BE2C (cell line): ENCODE results near the gene EIF4G3.

Source experiments
- DNase-seq: peaks from one replicate; pipeline ENCODE4 v3.0.0-alpha.2; 2020
- H3K27me3 ChIP-seq: fragments of 250-450 bp; sonication (Bioruptor Pico); 2 replicates; pipeline ENCODE4 v1.5.1; 2020; ENCODE audit warnings: mild to moderate bottlenecking
- H3K36me3 ChIP-seq: fragments of 250-450 bp; sonication (Bioruptor Pico); 2 replicates; pipeline ENCODE4 v1.5.1; 2020; ENCODE audit warnings: mild to moderate bottlenecking
- H3K4me1 ChIP-seq: fragments of 250-450 bp; sonication (Bioruptor Pico); 2 replicates; pipeline ENCODE4 v1.5.1; 2020
- H3K4me3 ChIP-seq: 2 replicates; pipeline ENCODE4 v1.5.1; 2011; ENCODE audit warnings: low read depth, low read length
- H3K9me3 ChIP-seq: fragments of 250-450 bp; sonication (Bioruptor Pico); 2 replicates; pipeline ENCODE4 v1.5.1; 2020
- TF ChIP-seq, protein P1 (sequence below): IDR thresholded peaks from 2 replicates; pipeline ENCODE4 v1.5.1; 2012; ENCODE audit warnings: mild to moderate bottlenecking, low read depth, low read length

EIF4G3 gene

DNA sequence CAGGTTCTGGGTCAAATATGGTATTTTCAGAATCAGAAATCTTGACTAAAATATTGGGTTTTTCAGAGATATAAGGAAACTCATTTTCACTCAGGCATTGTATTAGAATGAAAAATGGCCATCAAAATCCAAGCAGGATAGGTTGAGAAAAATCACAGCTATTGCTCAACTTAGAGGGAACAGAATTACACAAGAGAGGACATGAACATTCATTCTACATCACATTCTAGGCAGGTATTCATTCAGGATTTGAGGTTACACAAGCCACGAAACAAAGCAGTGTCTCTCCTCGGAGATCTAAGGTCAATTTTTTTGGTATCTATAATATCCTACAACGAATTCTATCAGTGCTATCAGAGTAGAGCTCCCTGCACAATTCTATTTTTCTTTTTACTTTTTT, 226.0 kb downstream of the EIF4G3 start:
- H3K4me1 ChIP-seq = no peaks in the 10 kb centered on the region
- H3K27me3 ChIP-seq = no peaks in the 10 kb centered on the region
- TF ChIP-seq, protein P1, sequence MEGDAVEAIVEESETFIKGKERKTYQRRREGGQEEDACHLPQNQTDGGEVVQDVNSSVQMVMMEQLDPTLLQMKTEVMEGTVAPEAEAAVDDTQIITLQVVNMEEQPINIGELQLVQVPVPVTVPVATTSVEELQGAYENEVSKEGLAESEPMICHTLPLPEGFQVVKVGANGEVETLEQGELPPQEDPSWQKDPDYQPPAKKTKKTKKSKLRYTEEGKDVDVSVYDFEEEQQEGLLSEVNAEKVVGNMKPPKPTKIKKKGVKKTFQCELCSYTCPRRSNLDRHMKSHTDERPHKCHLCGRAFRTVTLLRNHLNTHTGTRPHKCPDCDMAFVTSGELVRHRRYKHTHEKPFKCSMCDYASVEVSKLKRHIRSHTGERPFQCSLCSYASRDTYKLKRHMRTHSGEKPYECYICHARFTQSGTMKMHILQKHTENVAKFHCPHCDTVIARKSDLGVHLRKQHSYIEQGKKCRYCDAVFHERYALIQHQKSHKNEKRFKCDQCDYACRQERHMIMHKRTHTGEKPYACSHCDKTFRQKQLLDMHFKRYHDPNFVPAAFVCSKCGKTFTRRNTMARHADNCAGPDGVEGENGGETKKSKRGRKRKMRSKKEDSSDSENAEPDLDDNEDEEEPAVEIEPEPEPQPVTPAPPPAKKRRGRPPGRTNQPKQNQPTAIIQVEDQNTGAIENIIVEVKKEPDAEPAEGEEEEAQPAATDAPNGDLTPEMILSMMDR = no peak
- H3K9me3 ChIP-seq = no peaks in the 10 kb centered on the region
- no peak overlapping the region for H3K4me3 ChIP-seq
- DNase-seq = no peak
- no peaks in the 10 kb centered on the region for H3K36me3 ChIP-seq

DNA sequence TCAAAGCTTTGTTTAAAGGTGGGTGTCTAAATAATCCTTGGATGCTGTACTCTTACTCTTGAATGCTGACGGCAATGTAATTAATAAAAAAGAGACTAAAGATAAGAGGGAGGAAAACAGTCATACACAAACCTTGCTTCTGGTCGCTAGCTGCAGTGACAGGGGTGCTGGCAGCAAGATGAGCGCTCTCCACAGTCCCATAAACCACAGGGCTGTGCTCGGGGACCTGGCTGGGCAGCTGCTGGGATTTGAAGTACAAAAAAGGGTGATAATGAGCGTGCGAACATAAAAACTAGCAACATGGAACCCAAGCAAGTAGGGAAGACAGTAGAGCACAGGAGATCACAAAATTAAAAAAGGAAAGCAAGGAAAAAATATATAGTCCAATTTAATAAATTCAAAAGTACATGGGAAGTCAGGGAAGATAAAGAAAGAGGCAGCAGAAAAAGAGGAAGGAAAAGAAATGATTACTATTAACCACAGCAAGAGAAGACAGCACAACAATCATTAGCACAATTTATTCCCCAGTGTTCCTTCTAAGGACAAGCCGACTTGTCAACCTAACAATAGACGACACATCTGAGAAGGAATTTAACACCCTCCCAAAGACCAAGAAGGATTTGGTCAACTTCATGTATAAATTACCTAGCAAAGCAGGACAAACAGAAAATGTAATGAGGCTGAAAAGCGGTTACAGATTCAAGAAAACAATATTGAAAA, 226.7 kb downstream of the EIF4G3 start:
- Histone ChIP-seq H3K27me3 (no peaks in the 10 kb centered on the region), H3K36me3 (no peaks in the 10 kb centered on the region), H3K9me3 (no peaks in the 10 kb centered on the region), H3K4me1 (no peaks in the 10 kb centered on the region), H3K4me3 (no peak overlapping the region)
- peak; percentile 16 for DNase-seq
- TF ChIP-seq, protein P1 = no peak

DNA sequence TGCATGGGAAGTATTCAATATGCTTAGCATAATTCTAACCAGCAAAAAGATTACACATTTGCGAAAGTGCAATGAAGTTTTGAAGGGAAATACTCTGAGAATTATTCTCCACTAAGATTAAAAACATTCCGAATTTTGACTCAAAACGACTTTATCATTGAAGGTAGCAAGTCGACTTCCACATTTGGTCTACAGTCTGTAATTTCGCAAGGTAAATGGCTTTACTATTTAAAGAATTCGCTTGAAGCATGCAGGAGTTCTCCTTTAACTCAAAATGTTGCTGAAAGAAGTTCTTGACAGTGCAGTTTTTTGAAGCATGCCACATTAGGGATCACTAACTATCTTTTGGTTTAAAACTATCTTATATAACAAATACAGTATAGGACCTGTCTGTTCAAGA, 228.6 kb downstream of the EIF4G3 start:
- no peaks in the 10 kb centered on the region for H3K27me3 ChIP-seq
- H3K4me3 ChIP-seq = no peak overlapping the region
- TF ChIP-seq, protein P1 = no peak
- H3K9me3 ChIP-seq = no peaks in the 10 kb centered on the region
- no peaks in the 10 kb centered on the region for H3K4me1 ChIP-seq
- H3K36me3 ChIP-seq = no peaks in the 10 kb centered on the region
- DNase-seq = no peak

DNA sequence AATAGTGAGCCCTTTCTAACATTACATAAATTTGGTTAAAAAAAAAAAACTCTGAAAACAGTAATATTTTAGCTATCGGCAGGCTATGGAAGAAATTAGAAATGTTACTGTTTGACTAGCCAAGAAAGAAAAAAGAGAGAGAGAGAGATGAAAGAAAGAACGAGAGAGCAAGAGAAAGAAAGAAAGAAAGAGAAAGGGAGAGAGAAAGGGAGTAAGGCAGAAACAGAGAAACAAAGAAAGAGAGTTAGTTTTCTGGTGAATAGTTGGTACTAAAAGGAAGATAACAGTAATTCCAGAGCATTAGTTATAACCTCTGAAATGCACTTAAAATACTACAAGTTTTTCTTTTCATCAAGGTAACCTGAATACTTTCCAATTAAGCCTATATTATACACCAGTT, 229.3 kb downstream of the EIF4G3 start:
- TF ChIP-seq, protein P1 = no peak
- DNase-seq = no peak
- no peak overlapping the region for H3K4me3 ChIP-seq
- no peaks in the 10 kb centered on the region for H3K27me3 ChIP-seq
- no peaks in the 10 kb centered on the region for H3K4me1 ChIP-seq
- H3K36me3 ChIP-seq = no peaks in the 10 kb centered on the region
- H3K9me3 ChIP-seq = no peaks in the 10 kb centered on the region

DNA sequence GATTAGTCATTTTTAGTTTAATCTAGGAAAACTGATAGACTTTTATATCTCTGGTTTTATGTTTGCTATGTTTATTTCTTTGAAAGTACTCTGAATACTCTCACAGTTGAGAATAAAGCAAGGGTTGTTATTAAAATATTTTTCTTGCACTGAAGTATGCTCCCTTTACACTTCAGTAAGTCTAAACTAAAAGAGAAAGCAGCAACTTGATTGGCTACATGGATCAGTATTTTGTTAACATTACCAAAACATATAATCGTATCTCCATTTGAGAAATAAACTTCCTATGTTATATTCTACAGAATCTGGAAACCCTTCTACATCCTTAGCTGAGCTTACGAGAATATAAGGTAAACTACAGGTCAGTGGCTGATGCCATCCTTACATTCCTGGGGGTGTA, 240.1 kb downstream of the EIF4G3 start:
- Histone ChIP-seq H3K27me3 (no peaks in the 10 kb centered on the region), H3K4me3 (no peak overlapping the region)

DNA sequence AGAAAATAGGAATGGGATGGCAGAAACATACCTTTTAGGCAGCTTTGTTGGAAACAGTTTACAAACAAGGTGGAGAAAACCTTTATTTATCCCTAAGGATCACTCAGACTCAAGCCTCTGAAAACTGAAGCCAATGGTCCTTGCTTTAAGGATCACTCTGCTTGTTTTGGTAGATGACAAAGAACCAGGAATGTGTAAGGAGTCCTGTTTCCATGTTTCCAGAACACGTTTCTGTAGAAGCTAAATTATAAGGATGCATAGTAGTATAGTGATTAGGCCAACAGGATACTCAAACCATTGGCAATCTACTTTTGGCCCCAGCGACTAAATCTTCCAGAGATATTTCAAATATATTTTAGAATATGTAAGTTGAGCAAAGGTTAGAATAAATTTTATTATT, 240.5 kb downstream of the EIF4G3 start:
- no peaks in the 10 kb centered on the region for H3K27me3 ChIP-seq
- H3K4me1 ChIP-seq = no peaks in the 10 kb centered on the region
- no peak overlapping the region for H3K4me3 ChIP-seq
- no peak for DNase-seq
- TF ChIP-seq, protein P1 = no peak
- no peaks in the 10 kb centered on the region for H3K36me3 ChIP-seq
- no peaks in the 10 kb centered on the region for H3K9me3 ChIP-seq

More for the DNA sequence above, 240.1 kb downstream of the EIF4G3 start:
- TF ChIP-seq, protein P1 = no peak
- Histone ChIP-seq H3K36me3 (no peaks in the 10 kb centered on the region), H3K9me3 (no peaks in the 10 kb centered on the region), H3K4me1 (no peaks in the 10 kb centered on the region)
- no peak for DNase-seq
